IMR-90 (cell line): Measurements from ENCODE around the gene KIF21A. TPM values are rescaled to one million over a fixed set of nuclear protein-coding genes. Genes with fewer than 3 reads are reported as not detected.
"Not testable (repeated sequence)": the region's sequence is repeated elsewhere in the genome, so short reads cannot be mapped to it uniquely, and the experiment has no call there.

Experiments used
- ATAC-seq: fragments of 200-7000 bp; cut with Tn5 transposase; 2 replicates; pipeline ENCODE4 v1.9.1; 2020; ENCODE audit warnings: low read depth, mild to moderate bottlenecking, moderate library complexity
- BruUV-seq: library from RNA; stranded (reverse); fragments of 400-500 nt; replicated peaks from 2 replicates; lab custom pipeline; 2021; lab: Mats Ljungman, UMichigan
- CTCF ChIA-PET: fragments of 300-600 bp; formaldehyde crosslinking; extraction: SDS; loops from one replicate; lab custom pipeline; 2021; ENCODE audit warnings: antibody characterized with exemption; lab: Yijun Ruan, JAX
- POLR2A ChIA-PET: fragments of 300-600 bp; sonication (Branson Sonifier 250); formaldehyde crosslinking; loops from one replicate; lab custom pipeline; 2022; ENCODE audit warnings: antibody characterized with exemption; ENCODE audit not compliant: unreplicated experiment; lab: Charles Lee
- DNase-seq: peaks from one replicate; pipeline ENCODE4 v3.0.0; 2013
- H2AFZ ChIP-seq: replicated peaks from 2 replicates; pipeline ENCODE3; 2013; ENCODE audit warnings: low read length, mild to moderate bottlenecking; ENCODE audit not compliant: poor library complexity
- H2AK5ac ChIP-seq: 2 replicates; pipeline ENCODE4 v1.6.1; 2013; ENCODE audit warnings: low read depth, low read length, inconsistent platforms
- H2AK9ac ChIP-seq: replicated peaks from 2 replicates; pipeline ENCODE3; 2013; ENCODE audit warnings: mild to moderate bottlenecking, low read depth, low read length, moderate library complexity; ENCODE audit not compliant: poor library complexity
- H2BK120ac ChIP-seq: 2 replicates; pipeline ENCODE4 v1.6.1; 2013; ENCODE audit warnings: low read depth, low read length, inconsistent platforms
- H2BK15ac ChIP-seq: 3 replicates; pipeline ENCODE4 v1.6.1; 2013; ENCODE audit warnings: low read depth, low read length, inconsistent platforms
- H2BK20ac ChIP-seq: 2 replicates; pipeline ENCODE4 v1.6.1; 2013; ENCODE audit warnings: low read depth, mild to moderate bottlenecking, inconsistent platforms, low read length, moderate library complexity
- H2BK5ac ChIP-seq: 2 replicates; pipeline ENCODE4 v1.6.1; 2013; ENCODE audit warnings: mild to moderate bottlenecking, low read depth, low read length, inconsistent platforms; ENCODE audit not compliant: poor library complexity, severe bottlenecking
- H3K14ac ChIP-seq: replicated peaks from 2 replicates; pipeline ENCODE4 v1.6.1; 2013; ENCODE audit warnings: low read depth, low read length, inconsistent platforms
- H3K18ac ChIP-seq: 2 replicates; pipeline ENCODE4 v1.6.1; 2013; ENCODE audit warnings: low read depth, low read length, control low read depth
- H3K23ac ChIP-seq: 2 replicates; pipeline ENCODE4 v1.6.1; 2013; ENCODE audit warnings: low read depth, low read length, inconsistent platforms
- H3K27ac ChIP-seq: 2 replicates; pipeline ENCODE4 v1.5.1; 2013; ENCODE audit warnings: mild to moderate bottlenecking, control low read depth, low read length; ENCODE audit not compliant: insufficient read depth
- H3K27me3 ChIP-seq: 2 replicates; pipeline ENCODE4 v1.6.1; 2013; ENCODE audit warnings: low read length; ENCODE audit not compliant: control insufficient read depth, insufficient read depth
- H3K36me3 ChIP-seq: 2 replicates; pipeline ENCODE4 v1.6.1; 2013; ENCODE audit warnings: low read length, mixed read lengths; ENCODE audit not compliant: control insufficient read depth, insufficient read depth
- H3K4ac ChIP-seq: 2 replicates; pipeline ENCODE4 v1.6.1; 2013; ENCODE audit warnings: low read depth, low read length, inconsistent platforms
- H3K4me1 ChIP-seq: 2 replicates; pipeline ENCODE4 v1.6.1; 2013; ENCODE audit warnings: low read length, mixed read lengths; ENCODE audit not compliant: control insufficient read depth, insufficient read depth
- H3K4me2 ChIP-seq: 2 replicates; pipeline ENCODE4 v1.6.1; 2013; ENCODE audit warnings: low read depth, mild to moderate bottlenecking, control low read depth, low read length, moderate library complexity
- H3K4me3 ChIP-seq: 2 replicates; pipeline ENCODE4 v1.5.1; 2013; ENCODE audit warnings: low read depth, mild to moderate bottlenecking, control low read depth, low read length, moderate library complexity; ENCODE audit not compliant: insufficient read depth
- H3K56ac ChIP-seq: 2 replicates; pipeline ENCODE4 v1.6.1; 2013; ENCODE audit warnings: low read length, inconsistent platforms; ENCODE audit not compliant: insufficient read depth; ENCODE audit errors: extremely low read depth
- H3K79me1 ChIP-seq, 2 experiments: 2 replicates each; pipeline ENCODE4 v1.6.1; 2013; ENCODE audit warnings: low read length in 2 of 2, inconsistent platforms in 1 of 2, low read depth in 1 of 2
- H3K9ac ChIP-seq: 2 replicates; pipeline ENCODE4 v1.6.1; 2013; ENCODE audit warnings: low read depth, low read length, control low read depth
- H3K9me1 ChIP-seq: 2 replicates; pipeline ENCODE4 v1.6.1; 2013; ENCODE audit warnings: low read length, inconsistent platforms; ENCODE audit not compliant: insufficient read depth
- H3K9me3 ChIP-seq: 2 replicates; pipeline ENCODE4 v1.6.1; 2013; ENCODE audit warnings: low read length; ENCODE audit not compliant: control insufficient read depth, insufficient read depth
- H4K20me1 ChIP-seq: 2 replicates; pipeline ENCODE4 v1.6.1; 2013; ENCODE audit warnings: low read length, inconsistent platforms; ENCODE audit not compliant: insufficient read depth
- H4K5ac ChIP-seq: 2 replicates; pipeline ENCODE4 v1.6.1; 2013; ENCODE audit warnings: mild to moderate bottlenecking, low read depth, low read length, control low read depth
- H4K8ac ChIP-seq, 2 experiments: 2 replicates each; pipeline ENCODE4 v1.6.1; 2013; ENCODE audit warnings: low read depth in 2 of 2, low read length in 2 of 2, control low read depth in 1 of 2, inconsistent platforms in 1 of 2
- H4K91ac ChIP-seq: 2 replicates; pipeline ENCODE4 v1.6.1; 2013; ENCODE audit warnings: low read depth, low read length, inconsistent platforms; ENCODE audit not compliant: insufficient read depth
- WGBS, 2 experiments: methylation state at CpG; one replicate each; pipeline versions ENCODE4 v1.1.5 to v1.1.7; 2013; ENCODE audit warnings: missing lambda C conversion rate in 2 of 2; ENCODE audit not compliant: insufficient read length in 1 of 2; ENCODE audit errors: extremely low coverage in 2 of 2; 5-methylcytosine and 5-hydroxymethylcytosine counted together
- dilution Hi-C: fragments of 300-500 bp; cut with HindIII; formaldehyde crosslinking; loops from one replicate; pipeline ENCODE4 v1.14.3; 2018; ENCODE audit warnings: low sequenced_read_pairs; ENCODE audit not compliant: unreplicated experiment
- in situ Hi-C: fragments of 300-500 bp; cut with MboI; formaldehyde crosslinking; loops from 3 replicates; pipeline ENCODE4 v1.14.3; 2019; ENCODE audit warnings: low sequenced_read_pairs, inconsistent platforms, mixed read lengths
- intact Hi-C: fragments of 100-400 bp; cut with micrococcal nuclease; formaldehyde crosslinking; loops from 2 replicates; pipeline ENCODE4 v1.10.0; 2022
- polyA plus RNA-seq, 3 experiments: library from polyadenylated mRNA; depleted of rRNA; stranded (reverse); fragments of >200 nt; gene quantifications; 2 replicates each; pipeline ENCODE4 v1.2.3, GENCODE V29; 2012; ENCODE audit warnings: low replicate concordance in 1 of 3
- total RNA-seq: library from RNA; depleted of rRNA; stranded (reverse); fragments of >200 nt; gene quantifications from 2 replicates; pipeline ENCODE4 v1.2.3, GENCODE V29; 2012

Gene KIF21A
- total and polyA plus RNA-seq, 2 of the 4 experiments (the other 2 are of a cell fraction): 0.38 to 1.1 TPM

DNA sequence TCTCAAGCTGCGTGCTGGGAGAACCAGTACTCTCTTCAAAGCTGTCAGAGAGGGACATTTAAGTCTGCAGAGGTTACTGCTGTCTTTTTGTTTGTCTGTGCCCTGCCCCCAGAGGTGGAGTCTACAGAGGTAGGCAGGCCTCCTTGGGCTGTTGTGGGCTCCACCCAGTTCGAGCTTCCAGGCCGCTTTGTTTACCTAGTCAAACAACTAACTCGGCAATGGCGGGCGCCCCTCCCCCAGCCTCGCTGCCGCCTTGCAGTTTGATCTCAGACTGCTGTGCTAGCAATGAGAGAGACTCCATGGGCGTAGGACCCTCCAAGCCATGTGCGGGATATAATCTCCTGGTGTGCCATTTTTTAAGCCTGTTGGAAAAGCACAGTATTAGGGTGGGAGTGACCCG is 32.2 kb upstream of the KIF21A start:
- H2BK20ac ChIP-seq, H2AK9ac ChIP-seq, H4K5ac ChIP-seq, H2BK120ac ChIP-seq, CTCF ChIA-PET, H3K18ac ChIP-seq, H3K79me1 ChIP-seq, H3K23ac ChIP-seq, H4K8ac ChIP-seq, H3K4me3 ChIP-seq, BruUV-seq, H2BK5ac ChIP-seq, H2AFZ ChIP-seq, POLR2A ChIA-PET, H3K36me3 ChIP-seq, DNase-seq, H2AK5ac ChIP-seq, H3K9me3 ChIP-seq, H3K4me1 ChIP-seq, intact Hi-C loops, H4K20me1 ChIP-seq, in situ Hi-C loops, H3K27ac ChIP-seq, H2BK15ac ChIP-seq, H3K4me2 ChIP-seq, H3K9ac ChIP-seq, H3K56ac ChIP-seq, H3K9me1 ChIP-seq, dilution Hi-C loops, H3K27me3 ChIP-seq, ATAC-seq, H3K14ac ChIP-seq, H3K4ac ChIP-seq, H4K91ac ChIP-seq: not testable (repeated sequence)
- no CpG with 5 or more reads among the region's 11 CpGs for WGBS, 2 experiments
